GM18519 (cell line): ENCODE data around the gene NRTN.
"Not testable (repeated sequence)": the region's sequence is repeated elsewhere in the genome, so short reads cannot be mapped to it uniquely, and the experiment has no call there.

Experiments
- ATAC-seq: cut with Tn5 transposase; IDR thresholded peaks from one replicate; pipeline ENCODE4 v1.9.1; 2021; ENCODE audit warnings: mild to moderate bottlenecking, moderate library complexity; ENCODE audit not compliant: unreplicated experiment, low FRiP score

The NRTN gene

GRCh38 chr19:5864013-5864720, 59.3 kb downstream of the NRTN start:
- no peak for ATAC-seq

- ATAC-seq = no peak
These were observed 60.0 kb downstream of the NRTN start for GRCh38 chr19:5864725-5865486.

DNA sequence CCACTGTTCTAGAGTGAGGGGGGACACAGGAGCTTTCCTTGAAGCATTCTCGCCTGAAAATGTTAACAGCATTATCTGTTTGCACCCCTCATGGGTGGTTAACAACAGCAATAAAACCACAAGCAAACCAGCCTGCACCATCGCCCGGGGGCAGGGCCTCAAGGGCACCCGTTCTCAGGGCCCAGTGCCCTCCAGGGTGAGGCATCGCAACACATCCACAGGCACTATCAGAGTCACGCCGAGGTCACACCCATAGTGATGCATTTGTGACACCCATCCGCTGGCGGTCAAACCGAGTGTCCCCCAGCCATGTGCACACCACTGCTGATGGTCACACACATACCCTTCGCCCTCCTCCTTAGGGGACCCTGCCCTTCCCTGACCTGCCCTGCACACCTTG, 60.9 kb downstream of the NRTN start:
- ATAC-seq = no peak

GRCh38 chr19:5867201-5868136, 62.6 kb downstream of the NRTN start:
- no peak for ATAC-seq

DNA sequence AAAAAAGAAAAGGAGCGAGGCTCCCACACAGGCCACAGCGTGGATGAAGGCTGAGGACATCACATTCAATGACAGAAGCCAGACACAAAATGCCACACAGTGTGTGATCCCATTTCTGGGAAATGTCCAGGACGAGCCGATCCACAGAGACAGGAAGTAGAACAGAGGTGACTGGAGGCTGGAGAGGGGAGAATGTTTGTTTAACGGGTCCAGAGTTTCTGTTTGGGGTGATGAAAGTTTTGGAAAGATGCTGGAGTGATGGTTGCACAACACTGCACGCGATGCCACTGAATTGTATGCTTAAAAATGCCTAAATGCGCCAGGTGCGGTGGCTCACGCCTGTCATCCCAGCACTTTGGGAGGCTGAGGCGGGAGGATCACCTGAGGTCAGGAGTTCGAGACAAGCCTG, 66.1 kb downstream of the NRTN start:
- no peak for ATAC-seq

DNA sequence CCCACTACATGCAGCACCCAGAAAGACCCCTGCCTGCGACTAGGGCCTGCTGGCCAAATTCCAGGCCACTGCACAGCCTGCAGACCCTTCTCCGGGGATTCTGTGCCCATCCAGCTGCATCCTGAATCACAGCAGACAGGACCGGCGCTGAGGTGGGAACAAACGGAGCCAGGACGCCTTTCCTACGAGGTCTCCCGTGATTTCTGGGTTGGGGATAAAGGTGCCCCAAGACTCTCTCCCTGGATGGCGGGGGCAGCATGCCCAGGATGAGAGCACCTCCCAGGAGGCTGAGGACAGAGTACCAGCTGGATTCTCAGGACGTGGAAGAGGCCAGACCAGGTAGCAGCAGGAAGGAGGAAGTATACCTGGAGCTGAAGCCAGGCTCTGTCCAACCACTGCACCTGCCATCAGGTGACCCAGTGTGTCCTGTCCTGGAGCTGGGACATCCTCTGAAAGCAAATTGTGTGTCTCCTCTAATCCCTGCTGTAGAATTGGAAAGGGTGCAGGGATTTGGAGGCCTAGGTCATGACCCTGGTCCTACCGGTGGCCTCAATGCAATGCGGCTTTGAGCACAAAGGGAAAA, 68.8 kb downstream of the NRTN start:
- no peak for ATAC-seq

DNA sequence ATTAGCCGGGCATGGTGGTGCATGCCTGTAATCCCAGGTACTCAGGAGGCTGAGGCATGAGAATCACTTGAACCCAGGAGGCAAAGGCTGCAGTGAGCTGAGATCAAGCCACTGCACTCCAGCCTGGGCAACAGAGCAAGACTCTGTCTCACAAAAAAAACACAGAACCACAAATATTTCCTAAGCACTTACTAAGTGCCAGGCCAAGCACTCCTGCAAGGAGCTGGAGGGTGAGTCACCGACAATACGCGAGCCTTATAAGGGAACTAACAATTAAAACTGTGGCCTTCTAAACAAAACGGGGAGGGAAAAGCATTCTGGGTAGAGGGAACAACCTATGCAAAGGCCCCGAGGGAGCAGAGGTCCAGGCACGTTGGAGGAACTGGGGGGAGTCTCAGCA, 69.6 kb downstream of the NRTN start:
- not testable (repeated sequence) for ATAC-seq

GRCh38 chr19:5877427-5877826, 72.6 kb downstream of the NRTN start:
- ATAC-seq = no peak

DNA sequence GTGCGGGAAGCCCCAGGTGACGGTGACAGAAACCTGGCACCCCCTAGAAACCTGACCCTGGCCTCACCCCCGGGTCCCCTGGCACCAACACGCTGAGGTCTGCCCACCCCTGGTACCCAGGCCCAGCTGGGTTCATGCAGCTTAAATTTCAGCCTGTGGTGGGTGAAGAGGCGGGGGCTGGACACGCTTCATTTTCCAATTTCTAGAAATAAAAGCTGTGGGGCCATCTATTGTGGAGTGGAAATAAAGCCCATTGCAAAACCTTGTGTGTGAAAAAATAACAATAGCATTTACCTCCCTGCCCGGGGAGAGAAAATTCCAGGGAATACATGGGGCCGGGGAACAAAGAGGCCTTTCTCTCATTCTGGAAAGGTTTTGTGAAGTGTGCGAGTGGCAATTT, 73.0 kb downstream of the NRTN start:
- no peak for ATAC-seq
